GM19324 (cell line): ENCODE data around the gene TIMM44.

ENCODE experiments used
- ATAC-seq: cut with Tn5 transposase; IDR thresholded peaks from one replicate; pipeline ENCODE4 v1.9.1; 2021; ENCODE audit warnings: mild to moderate bottlenecking, moderate library complexity; ENCODE audit not compliant: unreplicated experiment, low FRiP score

Gene TIMM44, protein sequence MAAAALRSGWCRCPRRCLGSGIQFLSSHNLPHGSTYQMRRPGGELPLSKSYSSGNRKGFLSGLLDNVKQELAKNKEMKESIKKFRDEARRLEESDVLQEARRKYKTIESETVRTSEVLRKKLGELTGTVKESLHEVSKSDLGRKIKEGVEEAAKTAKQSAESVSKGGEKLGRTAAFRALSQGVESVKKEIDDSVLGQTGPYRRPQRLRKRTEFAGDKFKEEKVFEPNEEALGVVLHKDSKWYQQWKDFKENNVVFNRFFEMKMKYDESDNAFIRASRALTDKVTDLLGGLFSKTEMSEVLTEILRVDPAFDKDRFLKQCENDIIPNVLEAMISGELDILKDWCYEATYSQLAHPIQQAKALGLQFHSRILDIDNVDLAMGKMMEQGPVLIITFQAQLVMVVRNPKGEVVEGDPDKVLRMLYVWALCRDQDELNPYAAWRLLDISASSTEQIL

DNA sequence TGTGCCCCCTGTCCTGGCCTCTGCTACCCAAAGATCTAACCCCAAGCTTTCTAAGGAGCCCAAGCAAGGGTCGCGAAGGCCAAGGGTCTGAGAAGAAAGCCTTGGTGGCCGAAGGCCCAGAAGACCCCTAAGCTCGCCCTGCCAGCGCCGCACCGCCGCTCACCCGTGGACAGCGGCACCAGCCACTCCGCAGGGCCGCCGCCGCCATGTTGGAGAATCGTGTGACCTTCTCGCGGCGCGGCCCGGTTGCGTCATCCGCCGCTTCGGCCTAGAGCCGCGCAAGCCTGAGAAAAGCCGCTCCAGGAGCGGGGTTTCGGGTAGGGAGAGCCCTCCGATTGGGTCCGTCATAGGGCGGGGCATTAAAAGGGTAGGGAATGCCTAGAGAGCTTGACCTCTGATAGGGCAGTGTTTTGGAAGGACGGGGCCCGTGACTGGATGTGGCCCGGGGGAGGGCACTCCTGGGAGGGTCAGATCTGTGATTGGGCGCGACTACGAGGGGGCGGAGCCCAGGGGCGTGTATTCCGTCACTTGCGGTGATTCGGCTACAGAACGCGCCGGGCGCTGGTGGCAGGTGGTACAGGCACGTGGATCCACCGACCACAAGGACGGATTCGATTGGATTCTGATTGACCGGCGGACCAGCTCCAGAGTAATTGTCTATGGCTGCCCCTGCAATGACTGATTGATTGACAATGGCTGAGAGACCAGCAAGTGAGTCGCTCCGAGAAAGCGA is at the start of gene TIMM44:
TSS of gene TIMM44 (minus strand) at position 223 of the 733 bp plus-strand sequence. CDS start at position 208, 15 bp downstream.
- peak; percentile 94 for ATAC-seq

DNA sequence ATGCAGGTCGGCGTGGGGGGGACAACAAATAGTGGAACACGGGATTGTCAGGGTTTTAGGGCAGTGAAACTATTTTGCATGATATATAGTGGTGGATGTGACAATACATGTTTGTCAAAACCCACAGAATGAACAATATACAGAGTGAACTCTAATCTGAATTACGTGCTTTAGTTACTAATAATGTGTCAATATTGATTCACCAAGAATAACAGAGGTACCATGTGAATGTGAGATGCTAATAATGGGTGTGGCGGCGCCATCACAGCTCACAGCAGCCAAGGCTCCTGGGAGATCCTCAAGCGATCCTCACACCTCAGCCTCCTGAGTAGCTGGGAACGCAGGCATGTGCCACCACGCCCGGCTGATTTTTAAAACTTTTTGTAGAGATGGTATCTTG is 49.1 kb upstream of the TIMM44 start:
- ATAC-seq = no peak

DNA sequence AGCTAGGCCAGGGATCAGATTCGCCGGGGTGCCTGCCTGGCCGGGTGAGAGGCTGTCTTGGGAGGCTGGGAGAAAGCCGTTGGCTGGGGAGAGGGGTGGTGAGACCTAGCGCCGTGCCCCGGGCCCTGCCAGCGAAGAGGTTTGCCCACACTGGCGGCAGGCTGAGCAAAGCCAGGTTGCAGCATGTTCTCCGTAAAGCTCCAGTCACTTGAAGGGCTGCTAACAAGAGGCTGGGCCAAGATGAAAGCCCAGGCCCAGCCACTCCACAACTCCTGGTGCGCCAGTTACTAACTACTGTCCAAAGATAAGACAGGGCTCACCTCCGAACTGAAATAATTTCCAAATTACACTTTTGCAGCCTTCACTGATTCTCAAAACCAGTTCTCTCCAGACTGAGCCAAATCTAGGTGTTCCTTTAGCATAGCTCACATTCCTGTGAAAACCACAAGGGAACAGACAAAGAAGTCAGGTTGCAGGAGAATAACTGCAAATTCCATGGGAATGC is 45.7 kb upstream of the TIMM44 start:
- ATAC-seq = no peak

DNA sequence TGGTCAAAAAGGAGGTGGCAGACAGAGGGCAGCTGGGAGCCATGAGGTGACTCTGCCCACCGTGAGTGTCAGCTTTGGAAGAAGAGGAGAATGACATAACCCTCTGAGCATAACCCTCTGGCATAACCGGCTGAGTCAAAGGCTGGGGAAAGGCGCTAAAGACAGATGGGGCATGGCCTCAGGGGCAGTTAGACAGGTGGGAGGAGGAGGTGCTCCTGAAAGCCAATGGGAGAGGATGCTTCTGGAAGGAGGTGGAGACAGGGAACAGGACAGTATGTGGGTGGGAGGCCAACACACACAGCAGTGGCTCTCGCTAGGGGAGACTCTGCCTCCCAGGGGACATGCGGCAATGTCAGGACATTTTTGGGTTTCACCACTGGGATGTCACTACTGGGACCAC is 44.8 kb upstream of the TIMM44 start:
- ATAC-seq = no peak

DNA sequence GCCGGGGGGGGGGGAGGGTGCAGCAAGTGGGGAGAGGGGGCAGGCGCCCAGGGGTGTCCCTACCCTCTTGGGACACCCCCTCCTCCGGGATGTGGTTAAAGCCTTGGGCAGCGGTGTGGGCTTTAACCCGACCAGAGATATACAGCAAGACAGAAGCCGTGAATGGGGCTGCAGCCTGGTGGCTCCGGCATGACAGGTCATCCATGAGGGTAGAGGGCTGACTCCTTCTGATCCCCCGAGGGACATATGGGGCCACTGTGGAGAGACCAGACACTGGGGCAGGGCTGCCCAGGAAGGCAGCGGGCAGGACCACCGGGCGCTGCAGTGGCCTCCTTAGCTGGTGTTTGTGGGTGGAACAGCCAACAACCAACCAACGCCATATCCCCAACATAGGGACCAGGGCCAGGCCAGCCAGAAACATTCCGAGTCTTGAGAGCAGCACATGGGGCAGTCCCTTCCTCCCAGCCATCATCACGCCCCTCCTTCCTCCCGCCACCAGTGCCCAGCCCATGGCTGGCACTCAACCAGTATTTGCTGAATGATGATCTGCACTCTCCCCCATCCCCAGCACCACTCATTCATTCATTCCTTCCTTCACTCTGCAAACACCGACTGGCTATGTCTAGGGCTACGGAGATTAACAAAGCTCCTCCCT is 43.8 kb upstream of the TIMM44 start:
- ATAC-seq = no peak

DNA sequence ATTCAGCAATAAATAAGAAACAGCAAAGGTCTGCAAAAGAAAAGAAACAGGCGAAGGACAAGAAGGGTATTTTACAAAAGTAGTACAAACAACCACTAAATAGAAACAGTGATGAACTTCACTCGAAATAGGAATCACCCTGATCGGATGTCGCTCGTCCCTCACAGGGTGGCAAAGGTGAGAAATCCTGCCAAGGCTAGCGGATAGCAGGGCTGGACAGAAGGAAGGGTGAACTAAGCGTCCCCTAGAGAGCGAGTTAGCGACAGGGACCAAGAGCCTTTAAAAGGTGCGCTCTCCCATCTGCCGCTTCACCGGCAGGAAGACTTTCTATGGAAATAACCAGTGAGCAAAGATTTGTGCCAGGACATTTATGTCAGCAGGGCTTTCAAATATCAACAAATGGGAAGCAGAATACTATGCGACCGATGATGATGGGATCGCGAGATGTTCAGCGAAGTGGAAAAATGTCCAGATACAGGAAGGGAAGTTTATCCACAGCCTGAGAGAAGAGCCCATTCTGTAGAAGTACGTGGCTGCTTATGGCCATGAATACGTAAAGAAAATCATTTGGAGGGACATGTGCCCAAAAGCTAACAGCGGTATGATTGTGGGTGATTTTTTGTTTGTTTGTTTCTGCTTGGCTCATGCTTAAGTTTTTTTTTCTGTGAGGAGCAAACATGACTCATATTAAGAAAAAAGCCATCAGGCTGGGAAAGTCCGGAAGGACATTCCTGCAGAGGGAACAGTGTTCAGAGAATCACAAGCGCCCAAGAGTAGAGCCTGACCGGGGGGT is 43.1 kb upstream of the TIMM44 start:
- ATAC-seq = no peak

DNA sequence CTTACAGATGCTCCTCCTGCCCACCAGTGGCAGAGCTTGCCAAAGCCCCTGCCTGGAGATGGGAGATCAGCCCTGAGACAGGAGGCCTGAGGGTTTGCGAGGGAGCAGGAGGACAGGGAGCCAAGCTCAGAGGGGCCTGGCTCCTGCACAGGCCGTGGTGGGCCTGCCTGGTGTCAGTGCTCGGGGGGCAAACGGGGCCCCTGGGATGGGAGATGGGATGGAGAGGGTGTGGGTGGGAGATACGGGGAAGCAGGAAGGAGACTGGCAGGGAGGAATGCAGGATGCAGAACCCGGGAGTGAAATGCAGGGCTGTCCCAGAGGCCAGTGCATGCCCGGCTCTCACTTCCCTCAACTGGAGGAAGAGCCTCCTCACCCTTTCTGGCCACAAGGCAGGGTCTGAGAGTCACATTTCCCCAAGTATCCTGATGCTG is 42.0 kb upstream of the TIMM44 start:
- no peak for ATAC-seq

DNA sequence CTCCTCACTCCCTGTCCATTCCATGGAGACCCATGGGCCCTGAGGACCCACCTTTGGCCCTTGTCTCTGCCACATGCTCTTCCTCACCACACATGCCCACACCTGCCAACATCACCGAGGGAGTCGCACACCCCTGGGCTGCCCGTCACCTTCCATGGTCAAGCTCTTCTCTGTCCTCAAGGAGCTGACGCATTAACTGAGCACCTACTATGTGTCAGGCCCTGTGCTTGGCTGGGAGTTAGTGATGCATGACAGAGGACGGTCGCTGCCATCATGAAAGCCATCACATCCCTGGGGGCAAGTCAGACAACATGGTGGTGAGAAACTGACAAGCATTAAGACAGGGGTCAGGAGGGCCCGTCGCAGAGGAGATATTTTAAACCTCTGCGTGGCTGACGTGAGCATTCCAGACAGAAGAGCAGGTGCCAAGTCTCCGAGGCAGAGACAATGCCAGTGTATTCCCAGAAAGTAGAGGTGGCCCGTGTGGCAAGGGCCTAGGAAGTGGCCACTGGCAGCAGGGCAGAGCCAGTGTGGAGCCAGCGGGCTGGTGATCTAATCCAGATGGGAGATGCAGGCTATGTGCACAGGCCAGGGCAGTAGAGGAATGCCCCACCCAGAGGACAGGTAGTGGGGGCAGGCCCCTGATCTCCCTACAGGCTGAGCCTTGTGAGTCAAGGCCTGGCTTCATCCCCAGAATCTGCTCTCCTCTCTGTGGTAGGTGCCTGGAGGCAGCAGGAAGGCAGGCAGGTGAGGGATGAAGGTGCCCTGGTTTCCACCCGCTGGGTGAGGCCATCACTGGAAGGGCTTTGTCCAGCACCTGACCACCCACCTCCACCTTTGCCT is 40.8 kb upstream of the TIMM44 start:
- no peak for ATAC-seq

DNA sequence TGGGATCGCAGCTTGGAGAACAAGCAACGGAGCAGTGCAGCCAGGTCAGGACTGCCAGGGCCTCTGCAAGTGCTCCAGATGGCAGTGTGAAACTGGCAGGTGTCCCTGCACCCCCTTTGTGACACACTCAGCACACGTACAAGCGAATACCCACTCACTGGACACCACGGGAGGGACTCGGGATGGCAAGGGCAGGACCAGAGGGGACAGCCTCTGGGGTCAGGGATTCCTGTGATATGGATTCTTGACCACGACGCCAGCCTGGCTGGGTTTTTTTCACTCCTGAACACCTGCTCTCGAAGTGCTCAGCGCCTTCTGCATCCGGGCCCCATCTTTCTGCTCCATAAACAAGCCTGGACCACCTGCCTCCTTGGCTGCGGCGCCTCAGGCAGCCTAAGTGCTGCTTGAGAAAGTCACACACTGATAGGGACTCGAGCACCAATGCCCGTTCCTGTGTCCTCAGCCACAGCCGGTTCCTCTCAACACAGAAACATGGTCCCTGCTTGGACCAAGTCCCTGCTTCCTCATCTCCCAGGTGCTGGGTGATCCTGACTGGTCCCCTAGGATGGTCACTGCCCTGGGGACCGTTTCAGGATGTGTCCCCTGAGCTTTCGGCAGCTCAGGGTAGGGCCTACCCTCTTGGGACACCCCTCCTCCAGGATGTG is 40.0 kb upstream of the TIMM44 start:
- ATAC-seq = no peak

DNA sequence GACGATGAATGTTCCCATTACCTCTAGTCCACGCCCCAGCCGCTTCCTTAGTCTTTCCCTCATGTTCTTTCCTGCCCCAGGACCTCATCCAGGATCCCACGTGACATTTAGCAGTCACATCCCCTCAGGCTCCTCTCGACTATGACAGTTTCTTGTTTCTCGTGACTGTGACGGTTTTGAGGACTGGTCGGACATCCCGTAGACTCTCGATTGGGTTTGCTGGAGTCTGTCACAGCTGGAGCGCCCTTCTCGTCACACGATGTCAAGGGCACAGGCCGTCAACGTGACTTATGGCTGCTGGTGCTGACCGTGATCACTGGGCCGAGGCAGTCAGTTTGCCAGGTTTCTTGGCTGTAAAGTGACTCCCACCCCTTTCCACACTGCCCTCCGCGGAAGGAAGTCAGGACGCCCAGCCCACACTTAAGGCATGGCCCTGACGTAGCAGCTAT is 39.2 kb upstream of the TIMM44 start:
- ATAC-seq = no peak

DNA sequence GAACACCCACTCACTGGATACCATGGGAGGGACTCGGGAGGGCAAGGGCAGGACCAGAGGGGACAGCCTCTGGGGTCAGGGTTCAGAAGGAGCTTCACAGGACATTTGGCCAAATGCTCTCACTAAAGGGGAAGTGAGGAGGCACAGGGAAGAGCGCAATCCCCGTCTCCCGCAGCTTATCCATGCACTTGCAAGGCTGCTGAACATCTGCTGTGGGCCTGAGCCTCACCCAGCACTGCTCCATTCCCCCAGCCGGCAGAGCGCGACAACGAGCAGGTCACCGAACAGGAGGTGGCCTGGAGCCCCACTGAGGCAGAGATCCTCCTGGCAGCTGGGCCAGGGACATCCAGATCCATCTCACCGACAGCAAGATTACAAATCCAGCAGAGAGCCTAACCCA is 38.6 kb upstream of the TIMM44 start:
- no peak for ATAC-seq

DNA sequence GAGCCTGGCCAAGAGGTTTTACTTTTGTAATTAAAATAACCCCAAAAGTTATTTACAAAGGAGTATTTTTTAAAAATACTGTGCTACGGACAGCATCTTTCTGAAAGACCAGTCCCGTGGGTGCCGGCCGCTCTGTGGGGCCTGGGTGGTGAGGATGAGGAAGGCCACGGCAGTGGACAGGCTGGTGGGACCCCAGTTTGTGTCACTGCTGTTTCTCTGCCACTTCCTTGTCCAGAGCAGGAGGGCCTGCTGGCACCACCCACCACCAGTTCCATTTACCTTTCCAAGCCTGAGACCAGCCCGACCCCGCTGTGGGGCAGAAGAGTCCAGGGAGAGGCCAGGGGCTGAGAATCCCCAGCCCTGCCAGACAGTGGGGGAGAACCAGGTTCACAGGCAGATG is 38.2 kb upstream of the TIMM44 start:
- no peak for ATAC-seq

DNA sequence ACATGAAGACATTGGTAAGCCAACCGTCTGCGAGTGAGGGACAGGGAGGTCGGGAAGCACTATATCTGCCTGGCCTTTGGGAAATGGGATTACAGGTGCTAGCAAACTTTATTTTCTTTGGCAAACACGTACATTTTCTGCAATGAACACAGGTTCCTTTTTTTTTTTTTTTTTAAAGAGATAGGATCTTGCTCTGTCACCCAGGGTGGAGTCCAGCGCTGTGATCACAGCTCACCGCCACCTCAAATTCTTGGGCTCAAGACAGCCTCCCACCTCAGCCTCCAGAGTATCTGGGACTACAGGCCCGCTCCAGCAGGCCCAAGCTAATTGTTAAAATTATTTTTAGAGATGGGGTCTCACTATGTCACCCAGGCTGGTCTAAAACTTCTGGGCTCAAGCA is 37.7 kb upstream of the TIMM44 start:
- no peak for ATAC-seq

DNA sequence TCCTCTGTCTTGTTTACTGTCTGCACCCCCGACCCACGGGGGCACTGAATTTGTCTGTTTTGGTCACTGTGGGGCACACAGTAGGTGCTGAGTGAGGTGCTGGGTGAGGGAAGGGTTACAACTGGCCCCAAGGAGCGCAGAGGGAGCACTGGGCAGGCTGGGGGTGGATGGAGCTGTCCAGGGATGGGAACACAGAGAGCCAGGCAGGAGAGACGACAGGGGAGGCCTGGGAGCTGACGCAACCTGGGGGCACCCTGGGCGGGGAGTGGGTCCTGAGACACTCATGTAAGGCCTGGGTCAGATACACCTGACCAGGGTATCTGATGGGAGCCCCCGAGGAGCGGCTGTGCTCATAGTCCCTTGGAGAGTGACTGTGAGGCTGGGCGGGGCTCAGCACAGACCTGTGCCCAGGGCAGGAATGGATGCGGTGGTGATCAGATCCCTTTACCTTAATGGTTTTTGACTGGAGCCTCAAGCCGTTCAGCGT is 37.2 kb upstream of the TIMM44 start:
- ATAC-seq = no peak

DNA sequence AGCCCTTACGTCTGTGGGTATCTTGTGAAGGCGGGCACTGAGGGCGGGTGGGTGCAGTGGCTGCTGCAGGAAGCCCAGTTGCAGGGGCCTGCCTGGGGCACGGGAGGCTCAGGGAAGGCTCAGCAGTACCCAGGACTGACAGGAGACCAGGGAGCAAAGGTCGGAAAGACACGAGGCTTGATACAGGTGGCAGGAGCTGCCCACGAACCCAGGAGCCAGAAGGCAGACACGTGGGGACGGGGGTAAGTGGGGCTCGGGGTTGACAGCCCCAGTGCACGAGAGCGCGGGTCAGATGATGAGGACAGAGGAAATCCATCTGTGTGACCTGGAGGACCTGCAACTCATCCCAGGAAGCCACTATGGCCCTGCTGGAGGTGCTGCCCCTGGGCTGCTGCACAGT is 36.7 kb upstream of the TIMM44 start:
- no peak for ATAC-seq

DNA sequence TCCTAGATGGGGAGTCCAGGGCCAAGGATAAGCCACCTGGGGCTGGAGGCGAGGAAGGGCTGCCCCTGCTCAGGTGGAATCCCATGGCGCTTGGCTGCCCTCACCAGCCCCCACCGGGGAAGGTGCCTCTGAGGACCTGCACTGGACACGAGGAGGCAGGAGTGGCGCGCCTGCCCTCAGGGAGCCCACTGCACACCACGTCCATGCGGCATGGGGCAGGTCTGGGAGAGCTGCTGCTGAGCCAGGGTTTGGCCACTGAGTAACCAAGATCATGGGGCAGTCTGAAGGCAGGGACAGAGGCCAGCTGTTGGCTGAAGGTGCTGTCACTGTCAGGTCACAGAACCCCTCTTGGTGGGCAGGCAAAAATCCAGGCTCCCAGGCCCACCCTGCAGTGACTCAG is 36.1 kb upstream of the TIMM44 start:
- no peak for ATAC-seq

DNA sequence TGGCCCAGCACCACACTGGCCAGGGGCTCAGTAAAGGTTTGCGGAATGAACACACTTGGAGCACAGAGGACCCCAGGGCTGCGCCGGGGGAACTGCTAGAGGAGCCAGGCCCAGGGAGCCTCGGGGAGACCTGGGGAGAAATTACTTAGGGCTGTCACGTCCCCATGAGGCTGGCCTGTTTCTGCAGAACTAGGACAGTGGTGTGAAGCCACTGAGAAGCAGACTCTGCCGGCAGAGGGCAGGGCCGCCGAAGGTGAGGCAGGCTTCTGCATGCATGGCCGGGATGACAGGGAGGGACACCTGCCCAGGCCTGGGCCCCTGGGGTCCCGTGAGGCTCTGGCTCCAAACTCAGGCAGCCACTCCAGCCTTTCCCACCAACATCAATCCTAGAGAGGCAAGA is 35.5 kb upstream of the TIMM44 start:
- ATAC-seq = no peak

DNA sequence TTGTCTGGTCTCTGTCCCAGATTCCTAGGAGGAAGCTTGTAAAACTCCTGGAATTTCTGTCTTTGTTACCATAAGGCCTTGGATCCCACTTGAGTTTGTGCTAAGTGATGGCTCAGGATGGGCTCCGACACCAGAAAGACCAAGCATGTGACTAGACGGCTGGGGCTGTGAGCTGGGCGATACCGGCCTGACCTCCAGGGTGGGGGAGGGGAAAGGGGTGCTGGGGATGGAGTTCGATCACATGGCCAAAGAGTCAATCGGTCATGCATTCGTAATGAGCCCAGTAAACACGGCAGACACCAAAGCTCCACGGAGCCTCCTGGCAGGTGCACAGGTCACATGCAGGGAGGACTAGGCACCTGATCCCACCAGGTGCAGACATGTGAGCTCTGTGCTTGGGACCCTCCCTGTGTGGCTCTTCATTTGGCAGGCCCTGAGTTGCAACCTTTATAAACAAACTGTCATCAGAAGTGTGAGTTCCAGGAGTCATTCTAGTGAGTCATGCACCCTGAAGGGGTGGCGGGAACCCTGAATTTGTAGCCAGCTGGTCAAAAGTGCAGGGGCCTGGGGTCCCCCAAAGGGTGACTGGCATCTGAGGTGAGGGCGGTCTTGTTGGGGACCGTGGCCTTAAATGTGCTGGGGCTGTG is 34.8 kb upstream of the TIMM44 start:
- no peak for ATAC-seq
